ENCODE results near the gene RTN4RL1.
A peak's percentile ranks its signal among the peaks of the same experiment; 100 is the strongest.
"Not testable (repeated sequence)": the region's sequence is repeated elsewhere in the genome, so short reads cannot be mapped to it uniquely, and the experiment has no call there.

RTN4RL1 gene

GRCh38 chr17:2023692-2024571, 1.2 kb downstream of the RTN4RL1 start:
- no peak for DNase-seq

GRCh38 chr17:2023256-2023655, 1.9 kb downstream of the RTN4RL1 start:
- no peak for DNase-seq

- no peak for DNase-seq
Measured at GRCh38 chr17:2022647-2023240, 2.4 kb downstream of the RTN4RL1 start.

GRCh38 chr17:2020721-2021120, 4.4 kb downstream of the RTN4RL1 start:
- no peak for DNase-seq

GRCh38 chr17:2019723-2020122, 5.4 kb downstream of the RTN4RL1 start:
- DNase-seq = no peak

- peak; percentile 68 for DNase-seq
Measured at GRCh38 chr17:2018716-2019510, 6.2 kb downstream of the RTN4RL1 start.

- no peak for DNase-seq
Measured at GRCh38 chr17:2017274-2017941, 7.7 kb downstream of the RTN4RL1 start.

- no peak for DNase-seq
Measured at GRCh38 chr17:2016494-2016893, 8.6 kb downstream of the RTN4RL1 start.

- DNase-seq = no peak
Measured at GRCh38 chr17:2015314-2015713, 9.8 kb downstream of the RTN4RL1 start.

GRCh38 chr17:2013994-2014317, 11.2 kb downstream of the RTN4RL1 start:
- no peak for DNase-seq

- not testable (repeated sequence) for DNase-seq
Measured at GRCh38 chr17:2013220-2013993, 11.7 kb downstream of the RTN4RL1 start.

- DNase-seq = no peak
Measured at GRCh38 chr17:2012499-2012898, 12.6 kb downstream of the RTN4RL1 start.

- no peak for DNase-seq
Measured at GRCh38 chr17:2011411-2012371, 13.4 kb downstream of the RTN4RL1 start.

GRCh38 chr17:2009737-2010136, 15.4 kb downstream of the RTN4RL1 start:
- DNase-seq = no peak

GRCh38 chr17:2008332-2009126, 16.6 kb downstream of the RTN4RL1 start:
- no peak for DNase-seq

GRCh38 chr17:2004435-2004952, 20.6 kb downstream of the RTN4RL1 start:
- DNase-seq = no peak

- no peak for DNase-seq
Measured at GRCh38 chr17:2003525-2003924, 21.6 kb downstream of the RTN4RL1 start.

GRCh38 chr17:2002767-2003329, 22.3 kb downstream of the RTN4RL1 start:
- DNase-seq = no peak

- DNase-seq = peak; percentile 68
Measured at GRCh38 chr17:1999557-2000251, 25.4 kb downstream of the RTN4RL1 start.

All from NCI-H510A treated with DMSO at 0.1 percent for 48 hours (cell line).